Naive thymus-derived CD4-positive, alpha-beta T cell (primary cell): ENCODE measurements around the gene SDCCAG8. TPM values are rescaled to one million over a fixed set of nuclear protein-coding genes. Genes with fewer than 3 reads are reported as not detected.

Experiments
- ATAC-seq: fragments of 150-1000 bp; cut with Tn5 transposase; 2 replicates; pipeline ENCODE4 v1.10.0; 2021; ENCODE audit warnings: mild to moderate bottlenecking, moderate library complexity
- CTCF ChIA-PET: fragments of 350-600 bp; sonication (Branson Sonifier 250); formaldehyde crosslinking; loops from one replicate; lab custom pipeline; 2021; ENCODE audit warnings: antibody characterized with exemption; lab: Charles Lee
- POLR2A ChIA-PET: fragments of 350-600 bp; sonication (Branson Sonifier 250); formaldehyde crosslinking; loops from one replicate; lab custom pipeline; 2021; ENCODE audit warnings: antibody characterized with exemption, inconsistent platforms; lab: Charles Lee
- DNase-seq, 9 donors: peaks; one replicate each; pipeline versions ENCODE4 v3.0.0 to v3.0.0-alpha.2; 2020 to 2022; ENCODE audit warnings: mixed read lengths in 1 of 9
- H3K27ac ChIP-seq: one replicate; pipeline ENCODE4 v1.7.0; 2013; ENCODE audit warnings: mild to moderate bottlenecking, low read depth, low read length, moderate library complexity
- H3K27me3 ChIP-seq, 2 donors: one replicate each; pipeline ENCODE4 v1.7.0; 2013; ENCODE audit warnings: low read length in 2 of 2, mild to moderate bottlenecking in 2 of 2, moderate library complexity in 2 of 2; ENCODE audit not compliant: control insufficient read depth in 2 of 2, insufficient read depth in 2 of 2
- H3K36me3 ChIP-seq, 3 experiments: 1 replicate in 2 of 3; 2 replicates in 1 of 3; pipeline ENCODE4 v1.7.0; 2013; ENCODE audit warnings: low read length in 3 of 3, mild to moderate bottlenecking in 3 of 3, moderate library complexity in 1 of 3; ENCODE audit not compliant: insufficient read depth in 3 of 3, control insufficient read depth in 2 of 3
- H3K4me1 ChIP-seq, 2 donors: one replicate each; pipeline ENCODE4 v1.7.0; 2013; ENCODE audit warnings: low read length in 2 of 2, mild to moderate bottlenecking in 2 of 2, moderate library complexity in 1 of 2; ENCODE audit not compliant: control insufficient read depth in 2 of 2, insufficient read depth in 2 of 2
- H3K4me3 ChIP-seq: 2 replicates; pipeline ENCODE4 v1.7.0; 2013; ENCODE audit warnings: mild to moderate bottlenecking, low read length
- H3K9me3 ChIP-seq, 3 experiments: 1 replicate in 2 of 3; 2 replicates in 1 of 3; pipeline ENCODE4 v1.7.0; 2013; ENCODE audit warnings: low read length in 3 of 3; ENCODE audit not compliant: control insufficient read depth in 2 of 3
- H3K27ac Mint-ChIP-seq, 9 donors: one replicate each; pipeline ENCODE4 v1.8.0; 2020 to 2022; ENCODE audit warnings: mixed read lengths in 9 of 9, mild to moderate bottlenecking in 8 of 9, moderate library complexity in 5 of 9, inconsistent platforms in 2 of 9
- H3K27me3 Mint-ChIP-seq, 5 donors: one replicate each; pipeline ENCODE4 v1.8.0; 2021 to 2022; ENCODE audit warnings: mixed read lengths in 5 of 5, mild to moderate bottlenecking in 1 of 5
- H3K36me3 Mint-ChIP-seq, 5 donors: one replicate each; pipeline ENCODE4 v1.8.0; 2020 to 2022; ENCODE audit warnings: mixed read lengths in 5 of 5, mild to moderate bottlenecking in 3 of 5, inconsistent platforms in 1 of 5
- H3K4me1 Mint-ChIP-seq, 7 donors: one replicate each; pipeline ENCODE4 v1.8.0; 2020 to 2022; ENCODE audit warnings: mixed read lengths in 7 of 7, mild to moderate bottlenecking in 3 of 7, inconsistent platforms in 1 of 7
- H3K4me3 Mint-ChIP-seq, 10 donors: one replicate each; pipeline ENCODE4 v1.8.0; 2020 to 2022; ENCODE audit warnings: mild to moderate bottlenecking in 10 of 10, mixed read lengths in 10 of 10, moderate library complexity in 6 of 10, inconsistent platforms in 2 of 10
- H3K9me3 Mint-ChIP-seq, 11 donors: one replicate each; pipeline ENCODE4 v1.8.0; 2020 to 2022; ENCODE audit warnings: mixed read lengths in 11 of 11, mild to moderate bottlenecking in 4 of 11, inconsistent platforms in 1 of 11, moderate library complexity in 1 of 11
- intact Hi-C, 2 donors: fragments of 100-400 bp; cut with micrococcal nuclease; formaldehyde crosslinking; loops; one replicate each; pipeline ENCODE4 v1.15.1; 2023
- polyA plus RNA-seq, 2 donors: library from polyadenylated mRNA; unstranded; fragments of 300-500 nt; fragmentation: Illumina TruSeq; gene quantifications; one replicate each; pipeline ENCODE4 v1.2.3, GENCODE V29; 2021
- total RNA-seq, 6 experiments: library from RNA in 5 of 6; stranded (reverse) in 5 of 6; gene quantifications; 1 replicate in 5 of 6; 2 replicates in 1 of 6; pipeline ENCODE4 v1.2.3 and lab custom pipeline; 2021 to 2026

Gene SDCCAG8
- total and polyA plus RNA-seq, 7 experiments from 2014 or later: 26.0 to 45.2 (median 39.1) TPM

DNA sequence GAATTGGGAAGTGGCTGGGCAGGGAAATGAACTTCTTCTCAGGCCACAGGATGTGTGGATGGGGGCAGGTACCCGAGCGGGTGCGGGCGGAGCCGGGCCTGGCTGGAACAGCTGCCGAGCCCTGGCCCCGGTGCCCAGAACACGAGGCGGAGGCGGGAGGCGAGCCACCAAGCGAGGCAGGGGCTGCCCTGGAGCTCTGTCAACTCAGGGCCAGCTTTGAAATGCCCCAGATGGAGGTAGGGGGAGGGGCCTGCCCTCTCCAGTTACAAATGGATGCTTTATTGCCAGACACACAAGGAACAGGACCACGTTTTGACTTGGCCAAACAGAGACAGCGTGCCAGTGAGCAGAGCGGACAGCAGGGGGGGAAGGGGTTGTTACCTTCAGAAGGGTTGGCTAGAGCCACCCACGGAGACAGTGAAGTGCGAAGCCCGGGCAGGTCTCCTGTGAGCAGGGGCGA lies 240.4 kb downstream of the SDCCAG8 start:
- Mint-ChIP-seq H3K9me3 (no peaks in the 10 kb centered on the region), H3K27ac (peak overlapping the region in 6 of 9 donors; percentile 36 to 73 (median 51)), H3K27me3 (no peaks in the 10 kb centered on the region), H3K36me3 (peaks cover 3 to 34% (median 20%) of the 10 kb centered on the region in 5 donors), H3K4me1 (peaks cover 0 to 8% (median 4%) of the 10 kb centered on the region in 7 donors), H3K4me3 (no peak overlapping the region)
- H3K4me1 ChIP-seq: no peaks in the 10 kb centered on the region
- ChIA-PET POLR2A (no interaction called here), CTCF (no interaction called here)
- ATAC-seq (peak; percentile 42), DNase-seq (no peak)
- H3K36me3 ChIP-seq: peaks cover 0 to 2% (median 0%) of the 10 kb centered on the region in 3 experiments
- intact Hi-C loops: no loop called here
- H3K4me3 ChIP-seq: no peak overlapping the region
- no peaks in the 10 kb centered on the region for H3K27me3 ChIP-seq
- no peaks in the 10 kb centered on the region for H3K9me3 ChIP-seq
- no peak overlapping the region for H3K27ac ChIP-seq

- Mint-ChIP-seq H3K27me3 (no peaks in the 10 kb centered on the region), H3K27ac (peak overlapping the region in 3 of 9 donors; percentile 11 to 73 (median 51)), H3K36me3 (peaks cover 3 to 34% (median 20%) of the 10 kb centered on the region in 5 donors), H3K4me1 (peaks cover 0 to 8% (median 4%) of the 10 kb centered on the region in 7 donors), H3K4me3 (no peak overlapping the region), H3K9me3 (no peaks in the 10 kb centered on the region)
- DNase-seq (no peak), ATAC-seq (no peak)
- no peaks in the 10 kb centered on the region for H3K4me1 ChIP-seq
- no peak overlapping the region for H3K27ac ChIP-seq
- intact Hi-C loops: no loop called here
- ChIA-PET CTCF (no interaction called here), POLR2A (interaction anchor here (0.6 kb wide), 1 partner anchor 14 kb away, joined by 5 read pairs; no protein-coding TSS in a partner anchor)
- no peaks in the 10 kb centered on the region for H3K9me3 ChIP-seq
- H3K4me3 ChIP-seq: no peak overlapping the region
- peaks cover 0 to 2% (median 0%) of the 10 kb centered on the region in 3 experiments for H3K36me3 ChIP-seq
- H3K27me3 ChIP-seq: no peaks in the 10 kb centered on the region
Measured at GRCh38 chr1:243496806-243497205, 241.0 kb downstream of the SDCCAG8 start.

DNA sequence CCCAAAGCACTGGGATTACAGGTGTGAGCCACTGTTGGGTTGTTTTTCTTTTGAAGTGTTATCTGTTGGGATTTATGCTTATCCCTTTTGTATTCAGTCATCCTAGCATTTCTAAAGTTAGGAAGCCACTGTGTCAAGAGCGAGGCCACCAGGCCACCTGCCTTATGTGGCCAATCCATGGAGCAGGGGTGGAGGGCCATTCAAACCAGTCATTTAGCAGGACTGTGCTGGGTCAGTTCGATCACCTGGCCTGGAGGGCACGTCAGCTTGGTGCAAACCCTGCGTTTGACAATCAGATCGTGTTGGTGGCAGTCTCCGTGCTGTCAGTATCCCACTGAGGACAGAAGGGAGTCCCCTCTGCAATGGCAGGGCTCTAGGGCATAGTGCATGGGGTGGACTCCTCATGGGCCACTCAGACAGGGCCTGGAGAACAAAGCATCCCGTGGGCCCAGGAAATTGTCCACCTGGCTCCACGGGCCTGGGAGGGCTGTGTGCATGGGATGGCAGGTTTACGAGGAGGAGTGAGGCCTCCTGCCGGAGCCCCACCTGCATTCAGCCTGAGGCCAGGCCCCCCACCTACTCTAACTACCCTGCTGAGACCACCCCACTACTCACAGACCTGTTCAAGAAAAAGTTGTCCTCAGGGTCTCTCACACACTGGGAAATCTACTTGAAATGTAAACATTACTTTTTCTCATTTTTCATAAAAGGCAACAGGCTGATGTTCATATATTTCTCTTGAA lies 242.3 kb downstream of the SDCCAG8 start:
- Histone ChIP-seq H3K27ac (no peak overlapping the region), H3K9me3 (no peaks in the 10 kb centered on the region), H3K27me3 (no peaks in the 10 kb centered on the region), H3K4me3 (no peak overlapping the region), H3K4me1 (no peaks in the 10 kb centered on the region), H3K36me3 (peaks cover 0 to 8% (median 0%) of the 10 kb centered on the region in 3 experiments)
- DNase-seq: no peak
- Mint-ChIP-seq H3K9me3 (no peaks in the 10 kb centered on the region), H3K4me3 (no peak overlapping the region), H3K36me3 (peaks cover 6 to 43% (median 29%) of the 10 kb centered on the region in 5 donors), H3K27ac (peak overlapping the region in 2 of 9 donors; percentile 24 to 63), H3K4me1 (peaks cover 0 to 8% (median 4%) of the 10 kb centered on the region in 7 donors), H3K27me3 (no peaks in the 10 kb centered on the region)
- CTCF ChIA-PET: interaction anchor here (0.6 kb wide), 1 partner anchor 257 kb away, joined by 3 read pairs; no protein-coding TSS in a partner anchor
- ATAC-seq: no peak
- POLR2A ChIA-PET: no interaction called here
- intact Hi-C loops: no loop called here

GRCh38 chr1:243499248-243499647 lies 243.4 kb downstream of the SDCCAG8 start:
- Mint-ChIP-seq H3K27me3 (no peaks in the 10 kb centered on the region), H3K4me1 (peaks cover 0 to 8% (median 4%) of the 10 kb centered on the region in 7 donors), H3K9me3 (no peaks in the 10 kb centered on the region), H3K36me3 (peaks cover 5 to 50% (median 30%) of the 10 kb centered on the region in 5 donors), H3K27ac (peak overlapping the region in 1 of 9 donors; percentile 6), H3K4me3 (no peak overlapping the region)
- peaks cover 0 to 19% (median 0%) of the 10 kb centered on the region in 3 experiments for H3K36me3 ChIP-seq
- H3K4me1 ChIP-seq: no peaks in the 10 kb centered on the region
- CTCF ChIA-PET: no interaction called here
- H3K27me3 ChIP-seq: no peaks in the 10 kb centered on the region
- intact Hi-C loops: no loop called here
- ATAC-seq: no peak
- H3K27ac ChIP-seq: no peak overlapping the region
- POLR2A ChIA-PET: no interaction called here
- no peaks in the 10 kb centered on the region for H3K9me3 ChIP-seq
- no peak for DNase-seq
- no peak overlapping the region for H3K4me3 ChIP-seq

DNA sequence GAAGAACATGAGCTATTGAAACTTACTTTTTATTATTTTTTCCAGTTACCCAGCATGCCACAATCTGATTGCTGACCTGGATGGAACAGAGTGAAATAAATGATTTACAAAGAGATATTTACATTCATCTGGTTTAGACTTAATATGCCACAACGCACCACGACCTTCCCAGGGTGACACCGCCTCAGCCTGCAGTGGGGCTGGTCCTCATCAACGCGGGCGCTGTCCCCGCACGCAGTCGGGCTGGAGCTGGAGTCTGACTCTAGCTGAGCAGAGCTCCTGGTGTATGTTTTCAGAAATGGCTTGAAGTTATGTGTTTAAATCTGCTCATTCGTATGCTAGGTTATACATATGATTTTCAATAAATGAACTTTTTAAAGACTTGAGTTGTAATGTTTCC lies 243.9 kb downstream of the SDCCAG8 start:
- ATAC-seq: no peak
- H3K9me3 ChIP-seq: no peaks in the 10 kb centered on the region
- Mint-ChIP-seq H3K36me3 (peaks cover 7 to 50% (median 35%) of the 10 kb centered on the region in 5 donors), H3K4me1 (peaks cover 0 to 8% (median 4%) of the 10 kb centered on the region in 7 donors), H3K4me3 (no peak overlapping the region), H3K27me3 (no peaks in the 10 kb centered on the region), H3K9me3 (no peaks in the 10 kb centered on the region), H3K27ac (peak overlapping the region in 2 of 9 donors; percentile 37 to 72)
- ChIA-PET CTCF (no interaction called here), POLR2A (no interaction called here)
- H3K4me1 ChIP-seq: no peaks in the 10 kb centered on the region
- no peak overlapping the region for H3K4me3 ChIP-seq
- intact Hi-C loops: loop anchor here in 1 of 2 donors (10.0 kb wide), 1 partner anchor 775 kb away; no protein-coding TSS in a partner anchor
- no peaks in the 10 kb centered on the region for H3K27me3 ChIP-seq
- DNase-seq: no peak
- peaks cover 0 to 21% (median 0%) of the 10 kb centered on the region in 3 experiments for H3K36me3 ChIP-seq
- H3K27ac ChIP-seq: no peak overlapping the region

DNA sequence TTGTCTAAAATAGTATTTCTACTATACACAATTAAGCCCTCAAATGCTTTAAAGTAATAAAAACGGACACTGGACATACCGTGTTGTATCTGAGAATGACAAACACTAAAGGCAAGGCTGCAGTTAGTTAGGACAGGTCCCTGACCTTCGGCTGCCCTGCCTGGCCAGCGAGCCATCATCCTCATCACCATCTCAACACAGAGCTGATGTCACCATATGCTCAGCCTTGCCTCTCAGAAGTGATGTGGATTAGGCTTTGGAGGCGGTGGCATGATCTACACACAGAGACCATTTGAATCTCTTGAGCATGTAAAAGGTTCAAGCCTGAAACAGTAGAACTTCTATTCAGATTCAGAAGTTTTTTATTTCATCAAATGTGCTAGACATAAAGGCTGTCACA lies 244.7 kb downstream of the SDCCAG8 start:
- peaks cover 12 to 56% (median 42%) of the 10 kb centered on the region in 5 donors for H3K36me3 Mint-ChIP-seq

More for the DNA sequence above, 244.7 kb downstream of the SDCCAG8 start:
- no peaks in the 10 kb centered on the region for H3K9me3 ChIP-seq
- Mint-ChIP-seq H3K9me3 (no peaks in the 10 kb centered on the region), H3K27ac (no peak overlapping the region), H3K27me3 (no peaks in the 10 kb centered on the region), H3K4me1 (peaks cover 0 to 8% (median 4%) of the 10 kb centered on the region in 7 donors), H3K4me3 (no peak overlapping the region)
- no peak for ATAC-seq
- no peak overlapping the region for H3K27ac ChIP-seq
- H3K36me3 ChIP-seq: peaks cover 0 to 25% (median 0%) of the 10 kb centered on the region in 3 experiments
- intact Hi-C loops: loop anchor here in 1 of 2 donors (10.0 kb wide), 1 partner anchor 774 kb away; no protein-coding TSS in a partner anchor
- DNase-seq: no peak
- H3K27me3 ChIP-seq: no peaks in the 10 kb centered on the region
- ChIA-PET POLR2A (no interaction called here), CTCF (no interaction called here)
- H3K4me1 ChIP-seq: no peaks in the 10 kb centered on the region
- H3K4me3 ChIP-seq: no peak overlapping the region
